Activated T-helper 2 cell treated with anti-CD3 and anti-CD28 coated beads, Interferon-gamma antibody, Interleukin-2, Interleukin-4, amounts not matched to agents 10 μg/mL and 5 μg/mL and 100 μg/mL, durations not matched to agents 14 hours and 24 hours and 36 hours (primary cell): ENCODE measurements around the gene CRABP1. TPM values are rescaled to one million over a fixed set of nuclear protein-coding genes. Genes with fewer than 3 reads are reported as not detected.

ENCODE experiments used
- DNase-seq: peaks from one replicate; pipeline ENCODE4 v3.0.0; 2021; ENCODE audit warnings: low spot score
- H3K27ac Mint-ChIP-seq: one replicate; pipeline ENCODE4 v1.8.0; 2021; ENCODE audit warnings: mixed read lengths
- H3K27me3 Mint-ChIP-seq: one replicate; pipeline ENCODE4 v1.8.0; 2021; ENCODE audit warnings: low read depth, mixed read lengths
- H3K36me3 Mint-ChIP-seq: one replicate; pipeline ENCODE4 v1.8.0; 2021; ENCODE audit warnings: low read depth, mixed read lengths
- H3K4me1 Mint-ChIP-seq: one replicate; pipeline ENCODE4 v1.8.0; 2021; ENCODE audit warnings: low read depth, mixed read lengths
- H3K4me3 Mint-ChIP-seq: one replicate; pipeline ENCODE4 v1.8.0; 2021; ENCODE audit warnings: low read depth, mild to moderate bottlenecking, moderate library complexity, mixed read lengths
- H3K9me3 Mint-ChIP-seq: one replicate; pipeline ENCODE4 v1.8.0; 2021; ENCODE audit warnings: mixed read lengths
- intact Hi-C: fragments of 100-400 bp; cut with micrococcal nuclease; formaldehyde crosslinking; loops from one replicate; pipeline ENCODE4 v1.15.1; 2023
- total RNA-seq: library from RNA; stranded (reverse); gene quantifications from 2 replicates; pipeline ENCODE4 v1.2.3, GENCODE V29; 2022

The CRABP1 gene
- total RNA-seq, 1 donor from 2014 or later: 0.57 TPM

DNA sequence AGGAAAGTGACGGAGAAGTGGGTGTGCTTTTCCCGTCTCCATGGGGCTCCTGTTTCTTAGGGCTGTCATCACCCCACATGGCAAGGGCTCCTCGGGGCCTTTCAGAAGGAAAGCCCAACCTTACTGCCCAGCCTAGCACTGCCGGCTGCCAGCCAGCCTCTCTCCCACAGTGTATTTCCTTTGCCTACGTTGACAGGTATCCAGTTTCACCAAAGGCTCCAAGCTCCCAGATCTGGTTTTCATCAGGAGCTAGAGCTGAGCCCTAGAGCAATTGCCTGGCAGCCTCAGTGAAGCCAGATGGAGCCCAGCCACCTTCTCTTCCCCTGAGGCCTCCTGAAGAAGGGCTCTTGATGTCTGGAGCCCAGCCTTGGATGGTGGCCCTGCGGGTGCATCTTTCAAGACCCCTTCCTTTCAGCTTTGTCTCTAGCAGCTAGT, 20.2 kb downstream of the CRABP1 start:
- intact Hi-C loops: no loop called here
- DNase-seq: no peak
- H3K27ac Mint-ChIP-seq: no peak overlapping the region
- no peaks in the 10 kb centered on the region for H3K9me3 Mint-ChIP-seq
- H3K4me3 Mint-ChIP-seq: no peak overlapping the region
- peaks cover 18% of the 10 kb centered on the region for H3K27me3 Mint-ChIP-seq
- H3K4me1 Mint-ChIP-seq: no peaks in the 10 kb centered on the region
- H3K36me3 Mint-ChIP-seq: no peaks in the 10 kb centered on the region

DNA sequence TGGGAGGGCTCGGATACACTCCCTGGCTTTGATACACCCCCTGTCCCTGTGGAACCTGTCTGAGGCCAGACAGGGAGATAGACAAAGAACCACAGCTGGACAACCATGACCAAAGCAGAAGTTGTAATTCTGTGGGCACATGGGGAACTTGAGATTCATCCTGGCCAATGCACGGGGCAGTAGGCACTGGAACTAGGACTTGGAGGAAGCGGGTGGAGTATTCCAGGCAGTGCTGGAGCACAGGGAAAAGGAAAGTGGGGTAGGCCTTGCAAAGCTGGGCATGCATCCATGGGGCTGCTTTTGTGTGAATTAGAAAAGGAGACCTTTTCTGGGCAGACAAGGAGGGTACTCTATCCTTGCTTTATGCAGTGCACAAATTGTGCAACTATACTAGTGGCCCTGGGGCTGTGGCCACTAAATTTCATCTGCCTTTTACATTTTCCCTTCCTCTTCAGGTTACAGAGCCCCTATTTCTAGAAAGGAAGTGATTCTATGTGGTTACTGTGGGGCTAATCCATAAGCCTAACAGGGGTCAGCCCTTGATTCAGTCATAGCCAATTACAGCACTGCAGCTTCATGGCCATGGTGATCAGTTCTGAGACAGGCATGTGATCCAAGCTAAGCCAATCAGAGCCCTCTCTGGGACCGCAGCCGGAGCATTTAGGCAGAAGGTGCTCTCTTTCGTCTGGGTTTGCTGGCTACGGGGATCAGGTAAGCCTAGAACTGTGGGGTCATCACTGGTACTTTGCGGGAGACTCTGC, 21.0 kb downstream of the CRABP1 start:
- no peak overlapping the region for H3K27ac Mint-ChIP-seq
- intact Hi-C loops: no loop called here
- peaks cover 14% of the 10 kb centered on the region for H3K27me3 Mint-ChIP-seq
- H3K4me1 Mint-ChIP-seq: no peaks in the 10 kb centered on the region
- DNase-seq: no peak
- no peaks in the 10 kb centered on the region for H3K9me3 Mint-ChIP-seq
- H3K36me3 Mint-ChIP-seq: no peaks in the 10 kb centered on the region
- H3K4me3 Mint-ChIP-seq: no peak overlapping the region

DNA sequence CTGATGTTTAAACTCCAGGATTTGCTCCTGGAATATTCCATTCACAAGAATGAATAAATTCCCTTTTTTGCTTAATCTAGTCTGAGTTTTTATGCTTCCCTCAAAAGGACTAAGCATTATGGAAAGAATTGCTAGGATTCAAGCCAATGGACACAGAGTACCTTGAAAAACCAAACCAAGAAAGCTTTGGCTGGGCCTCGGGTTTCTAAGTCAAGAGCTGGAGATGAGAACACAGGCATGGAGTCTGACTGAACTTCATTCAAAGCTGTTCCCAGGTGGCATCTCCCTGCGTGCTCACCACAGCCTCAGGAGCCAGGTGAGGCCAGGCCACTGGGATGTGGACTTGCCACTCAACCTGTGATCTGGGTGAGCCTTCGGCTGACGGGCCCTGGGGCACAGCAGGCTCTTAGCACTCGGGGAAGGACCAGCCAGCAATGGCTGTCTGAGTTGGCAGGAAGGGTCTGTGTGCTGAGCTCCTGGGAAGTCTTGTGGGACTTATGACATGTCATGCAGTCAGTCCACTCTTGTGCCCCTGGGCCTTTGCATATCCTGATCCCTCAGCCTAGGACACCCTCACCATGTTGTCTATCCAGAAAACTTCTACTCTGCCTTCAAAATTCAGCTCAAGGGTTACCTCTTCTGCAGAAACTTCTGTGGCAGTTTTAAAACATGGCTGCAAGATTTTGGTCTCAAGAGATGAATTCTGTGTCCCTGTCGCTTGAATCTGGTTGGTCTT, 21.8 kb downstream of the CRABP1 start:
- no peak for DNase-seq
- no peaks in the 10 kb centered on the region for H3K4me1 Mint-ChIP-seq
- H3K9me3 Mint-ChIP-seq: no peaks in the 10 kb centered on the region
- H3K4me3 Mint-ChIP-seq: no peak overlapping the region
- H3K36me3 Mint-ChIP-seq: no peaks in the 10 kb centered on the region
- no peak overlapping the region for H3K27ac Mint-ChIP-seq
- H3K27me3 Mint-ChIP-seq: peaks cover 14% of the 10 kb centered on the region
- intact Hi-C loops: no loop called here

DNA sequence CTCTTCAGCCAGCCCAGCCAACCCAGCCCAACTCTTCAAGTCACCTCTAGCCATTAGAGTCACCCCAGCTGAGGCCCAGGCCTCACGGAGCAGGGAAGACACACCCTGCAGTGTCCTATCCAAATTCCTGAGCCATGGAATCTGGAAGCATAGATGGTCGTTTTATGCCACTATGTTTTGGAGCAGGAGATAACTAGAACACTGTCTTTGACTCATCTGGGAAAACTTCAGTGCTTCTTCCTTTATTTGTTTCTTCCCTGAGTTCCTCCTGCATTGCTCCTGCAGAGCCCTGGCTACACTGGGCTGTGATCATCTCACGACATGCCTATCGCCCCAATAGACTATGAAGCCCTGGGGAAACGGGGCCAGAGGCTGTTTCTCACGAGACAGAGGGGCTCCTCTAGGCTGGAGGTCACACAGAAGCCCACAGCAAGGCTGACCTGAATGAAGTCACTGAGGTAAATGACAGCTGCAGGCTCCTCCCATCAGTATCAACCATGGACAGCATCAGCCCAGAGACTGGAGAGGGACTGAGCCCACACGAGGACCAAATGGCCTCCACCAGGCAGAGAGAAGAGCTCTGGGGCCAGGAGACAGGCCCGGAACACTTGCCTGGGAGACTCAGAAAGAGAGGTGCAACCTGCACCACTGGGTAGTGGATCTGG, 22.7 kb downstream of the CRABP1 start:
- intact Hi-C loops: no loop called here
- Mint-ChIP-seq H3K27me3 (peaks cover 17% of the 10 kb centered on the region), H3K9me3 (no peaks in the 10 kb centered on the region), H3K36me3 (no peaks in the 10 kb centered on the region), H3K4me3 (no peak overlapping the region), H3K27ac (no peak overlapping the region), H3K4me1 (no peaks in the 10 kb centered on the region)
- no peak for DNase-seq

DNA sequence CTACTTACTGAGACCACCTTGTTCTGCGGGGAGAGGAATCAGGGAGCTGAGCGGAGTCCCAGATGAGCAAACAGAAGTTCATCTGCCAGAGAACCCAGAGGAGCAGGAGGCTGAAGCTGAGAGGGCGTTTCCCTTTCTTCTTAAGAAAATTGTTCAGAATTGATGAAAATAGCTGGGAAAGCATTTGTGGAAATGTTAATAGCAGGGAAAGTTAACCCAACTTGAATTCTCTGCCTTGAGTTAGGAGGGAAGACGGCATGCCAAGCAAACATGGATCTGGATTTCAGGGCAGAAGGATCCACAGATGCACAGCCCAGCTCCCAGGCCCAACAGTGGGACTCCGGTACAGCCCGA, 23.2 kb downstream of the CRABP1 start:
- Mint-ChIP-seq H3K27ac (no peak overlapping the region), H3K9me3 (no peaks in the 10 kb centered on the region), H3K4me3 (no peak overlapping the region), H3K27me3 (peaks cover 17% of the 10 kb centered on the region), H3K4me1 (no peaks in the 10 kb centered on the region), H3K36me3 (no peaks in the 10 kb centered on the region)
- intact Hi-C loops: no loop called here
- no peak for DNase-seq

DNA sequence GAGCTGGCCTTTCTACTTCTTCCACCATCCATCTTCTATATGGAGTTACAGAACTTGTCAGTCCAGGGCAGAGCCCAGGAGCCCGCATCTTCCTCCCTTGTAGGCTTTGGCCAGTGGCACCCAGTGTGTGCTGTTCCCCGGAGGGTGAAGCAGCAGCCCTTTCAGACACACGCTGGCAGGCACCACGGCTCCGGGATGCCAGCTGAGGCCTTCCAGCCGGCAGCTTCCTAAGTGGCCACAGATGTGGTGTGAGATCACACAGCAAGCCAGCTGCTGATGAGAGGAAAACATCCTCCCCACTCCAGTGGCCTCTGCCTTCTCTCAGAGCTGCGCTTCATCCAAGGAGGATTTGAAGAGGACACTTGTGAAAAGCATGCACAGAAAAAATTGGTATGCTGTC, 24.1 kb downstream of the CRABP1 start:
- H3K4me1 Mint-ChIP-seq: no peaks in the 10 kb centered on the region
- DNase-seq: no peak
- no peak overlapping the region for H3K4me3 Mint-ChIP-seq
- peaks cover 14% of the 10 kb centered on the region for H3K27me3 Mint-ChIP-seq
- no peaks in the 10 kb centered on the region for H3K36me3 Mint-ChIP-seq
- intact Hi-C loops: no loop called here
- no peaks in the 10 kb centered on the region for H3K9me3 Mint-ChIP-seq
- H3K27ac Mint-ChIP-seq: no peak overlapping the region

DNA sequence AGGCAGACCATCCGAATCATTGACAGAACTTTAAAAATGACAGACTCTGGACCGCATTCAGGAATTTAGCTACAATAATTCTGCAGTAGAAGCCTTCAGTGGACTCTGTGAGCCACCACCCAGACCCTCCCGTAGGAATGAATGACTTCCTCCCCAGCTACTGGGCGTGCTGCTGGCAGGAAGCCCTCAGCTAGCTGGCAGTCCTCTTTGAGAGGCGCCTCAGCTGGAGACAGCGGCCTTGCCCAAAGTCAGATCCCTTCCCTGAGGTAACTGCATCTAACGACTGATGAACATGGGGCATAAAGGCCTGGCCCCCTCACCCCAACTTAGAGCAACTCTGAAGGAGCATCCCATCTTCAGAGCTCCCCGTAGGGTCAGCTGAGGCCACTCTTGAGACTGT, 25.8 kb downstream of the CRABP1 start:
- no peaks in the 10 kb centered on the region for H3K36me3 Mint-ChIP-seq
- no peaks in the 10 kb centered on the region for H3K4me1 Mint-ChIP-seq
- no peak for DNase-seq
- intact Hi-C loops: no loop called here
- H3K4me3 Mint-ChIP-seq: no peak overlapping the region
- H3K27ac Mint-ChIP-seq: no peak overlapping the region
- peaks cover 12% of the 10 kb centered on the region for H3K27me3 Mint-ChIP-seq
- H3K9me3 Mint-ChIP-seq: no peaks in the 10 kb centered on the region

DNA sequence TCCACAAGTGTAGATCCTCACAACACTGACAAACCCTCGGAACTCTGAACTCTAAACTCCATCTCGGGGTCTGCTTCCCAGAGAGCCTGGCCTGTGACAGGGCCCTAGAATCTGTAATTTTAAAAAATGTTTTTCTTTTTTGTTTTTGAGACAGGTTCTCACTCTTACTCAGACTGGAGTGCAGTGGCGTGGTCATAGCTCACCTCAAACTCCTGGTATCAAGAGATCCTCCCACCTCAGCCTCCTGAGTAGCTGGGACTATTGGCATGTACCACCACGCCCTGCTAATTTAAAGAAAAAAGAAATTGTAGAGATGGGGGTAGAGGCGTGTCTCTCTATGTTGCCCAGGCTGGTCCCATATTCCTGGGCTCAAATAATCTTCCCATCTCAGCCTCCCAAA, 26.2 kb downstream of the CRABP1 start:
- peaks cover 12% of the 10 kb centered on the region for H3K27me3 Mint-ChIP-seq
- intact Hi-C loops: no loop called here
- no peaks in the 10 kb centered on the region for H3K36me3 Mint-ChIP-seq
- no peak overlapping the region for H3K27ac Mint-ChIP-seq
- H3K9me3 Mint-ChIP-seq: no peaks in the 10 kb centered on the region
- DNase-seq: no peak
- H3K4me1 Mint-ChIP-seq: no peaks in the 10 kb centered on the region
- H3K4me3 Mint-ChIP-seq: no peak overlapping the region

DNA sequence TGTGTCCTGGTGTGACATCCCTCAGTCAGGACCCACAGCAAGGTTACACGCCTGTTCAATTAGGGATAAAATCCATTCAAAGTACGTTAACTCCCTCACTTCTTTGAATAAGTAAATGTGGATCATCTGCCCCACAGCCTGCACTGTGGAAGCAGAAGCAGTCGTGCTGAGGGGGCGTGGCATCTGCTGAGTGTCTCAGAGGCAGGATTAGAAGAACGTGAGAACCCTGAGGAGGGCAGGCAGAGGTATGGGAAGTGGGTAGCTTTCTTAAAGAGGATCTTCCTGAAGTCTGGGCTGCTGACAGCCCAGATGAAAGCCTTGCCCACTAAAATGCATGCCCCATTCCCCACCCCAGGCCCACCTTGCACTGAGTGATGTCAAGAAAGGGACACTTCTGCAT, 28.5 kb downstream of the CRABP1 start:
- Mint-ChIP-seq H3K27me3 (peaks cover 10% of the 10 kb centered on the region), H3K4me3 (no peak overlapping the region), H3K9me3 (no peaks in the 10 kb centered on the region), H3K36me3 (no peaks in the 10 kb centered on the region), H3K4me1 (no peaks in the 10 kb centered on the region), H3K27ac (no peak overlapping the region)
- intact Hi-C loops: no loop called here
- DNase-seq: no peak

DNA sequence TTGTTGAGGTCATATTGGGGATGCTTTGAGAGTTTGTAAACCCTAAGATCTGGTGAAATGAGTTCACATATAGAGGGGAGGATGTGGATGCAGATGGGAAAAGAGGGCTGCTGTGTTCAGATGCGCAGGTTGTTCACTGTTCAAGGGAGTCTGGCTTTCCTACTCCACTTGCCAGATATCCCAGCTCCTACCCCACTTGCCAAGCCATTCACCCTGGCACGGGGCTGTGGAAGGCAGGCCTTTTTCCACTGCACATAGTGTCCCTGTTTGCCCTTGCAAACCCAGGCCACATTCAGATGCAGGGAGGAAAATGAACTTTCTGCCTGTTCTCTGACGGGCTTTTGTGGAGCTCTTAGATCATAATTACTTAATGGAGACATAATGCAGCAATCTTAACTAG, 29.0 kb downstream of the CRABP1 start:
- Mint-ChIP-seq H3K4me1 (no peaks in the 10 kb centered on the region), H3K36me3 (no peaks in the 10 kb centered on the region), H3K27me3 (peaks cover 10% of the 10 kb centered on the region), H3K27ac (no peak overlapping the region), H3K9me3 (no peaks in the 10 kb centered on the region), H3K4me3 (no peak overlapping the region)
- no peak for DNase-seq
- intact Hi-C loops: no loop called here

DNA sequence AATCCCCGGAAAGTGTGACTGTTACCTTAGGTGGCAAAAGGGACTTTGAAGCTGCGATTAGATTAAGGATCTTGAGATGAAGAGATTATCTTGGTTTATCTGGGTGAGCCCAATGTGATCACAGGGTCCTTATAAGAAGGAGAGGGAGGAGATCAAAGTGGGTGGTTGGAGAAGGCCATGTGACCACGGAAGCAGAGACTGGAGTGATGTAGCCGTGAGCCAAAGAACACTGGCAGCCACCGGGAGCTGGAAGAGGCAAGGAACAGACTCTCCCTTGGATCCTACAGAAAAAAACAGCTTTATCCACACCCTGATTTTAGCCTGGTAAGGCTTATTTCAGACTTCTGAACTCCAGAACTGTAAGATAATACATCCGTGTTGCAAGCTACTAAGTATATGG, 29.9 kb downstream of the CRABP1 start:
- no peak for DNase-seq
- H3K36me3 Mint-ChIP-seq: no peaks in the 10 kb centered on the region
- no peak overlapping the region for H3K4me3 Mint-ChIP-seq
- H3K27me3 Mint-ChIP-seq: peaks cover 7% of the 10 kb centered on the region
- intact Hi-C loops: no loop called here
- no peak overlapping the region for H3K27ac Mint-ChIP-seq
- peaks cover 3% of the 10 kb centered on the region for H3K4me1 Mint-ChIP-seq
- H3K9me3 Mint-ChIP-seq: no peaks in the 10 kb centered on the region

DNA sequence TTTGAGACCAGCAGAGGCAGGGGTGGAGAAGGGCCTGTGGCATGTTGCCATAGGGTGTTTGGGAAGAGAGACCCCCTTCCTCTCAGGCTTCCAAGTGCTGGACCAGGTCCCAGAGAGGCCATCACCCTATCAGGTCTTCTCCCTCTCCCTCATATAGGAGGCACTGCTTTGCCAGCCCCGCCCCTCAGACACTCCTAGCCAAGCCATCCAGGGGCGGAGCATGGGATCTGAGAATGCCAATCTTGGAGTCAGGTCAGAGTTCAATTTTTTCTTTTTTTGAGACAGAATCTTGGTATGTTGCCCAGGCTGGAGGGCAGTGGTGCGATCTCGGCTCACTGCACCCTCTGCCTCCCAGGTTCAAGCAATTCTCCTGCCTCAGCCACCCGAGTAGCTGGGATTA, 32.7 kb downstream of the CRABP1 start:
- DNase-seq: no peak
- Mint-ChIP-seq H3K36me3 (no peaks in the 10 kb centered on the region), H3K27ac (no peak overlapping the region), H3K4me3 (no peak overlapping the region), H3K27me3 (peaks cover 6% of the 10 kb centered on the region), H3K9me3 (no peaks in the 10 kb centered on the region), H3K4me1 (peaks cover 5% of the 10 kb centered on the region)
- intact Hi-C loops: no loop called here
